CD1c-positive myeloid dendritic cell (primary cell): ENCODE data around the gene SLC2A14.
A peak's percentile ranks its signal among the peaks of the same experiment; 100 is the strongest.
"Not testable (repeated sequence)": the region's sequence is repeated elsewhere in the genome, so short reads cannot be mapped to it uniquely, and the experiment has no call there.

Experiments
- DNase-seq: peaks from one replicate; pipeline ENCODE4 v3.0.0-alpha.2; 2016; ENCODE audit errors: extremely low spot score

Gene SLC2A14

DNA sequence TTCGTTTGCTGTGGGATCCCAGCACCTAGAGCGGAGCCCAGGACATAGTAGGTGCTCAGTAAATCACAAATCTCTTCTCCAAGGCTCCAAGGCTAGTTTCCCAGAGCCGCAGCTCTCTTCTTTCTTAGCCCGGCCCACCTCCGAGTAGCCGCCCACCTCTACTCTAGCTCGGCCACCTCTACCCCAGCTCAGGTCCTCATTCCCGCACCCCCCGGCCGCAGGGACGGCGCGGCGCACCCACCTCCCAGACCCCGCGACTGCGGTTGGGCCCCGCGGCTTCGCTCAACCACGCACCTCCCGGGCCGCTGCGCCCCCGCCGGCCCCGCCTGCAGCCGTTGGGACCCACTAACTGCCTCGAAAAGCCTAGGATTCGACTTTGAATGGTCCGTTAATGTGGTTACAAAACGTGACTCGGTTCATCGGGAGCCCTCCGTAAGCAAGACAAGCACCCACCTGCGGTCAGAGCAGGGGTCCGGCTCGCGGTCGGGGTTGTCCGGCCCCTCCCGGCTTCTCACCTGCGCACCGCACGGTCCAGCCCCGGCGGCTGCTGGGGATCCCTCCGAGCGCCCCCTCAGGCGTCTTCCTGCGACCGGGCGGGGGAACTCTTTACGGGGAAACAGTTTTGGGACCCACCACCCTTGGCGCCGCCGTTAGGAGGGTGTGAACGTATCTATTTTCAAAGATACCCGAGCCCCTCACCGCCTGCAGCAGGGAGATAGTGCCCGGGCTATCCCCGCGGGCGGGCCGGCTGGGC, at the start of gene SLC2A14:
TSS of gene SLC2A14 (minus strand) at position 350 of the 754 bp plus-strand sequence. CDS start 3,035 bp downstream, outside the sequence.
- no peak for DNase-seq

DNA sequence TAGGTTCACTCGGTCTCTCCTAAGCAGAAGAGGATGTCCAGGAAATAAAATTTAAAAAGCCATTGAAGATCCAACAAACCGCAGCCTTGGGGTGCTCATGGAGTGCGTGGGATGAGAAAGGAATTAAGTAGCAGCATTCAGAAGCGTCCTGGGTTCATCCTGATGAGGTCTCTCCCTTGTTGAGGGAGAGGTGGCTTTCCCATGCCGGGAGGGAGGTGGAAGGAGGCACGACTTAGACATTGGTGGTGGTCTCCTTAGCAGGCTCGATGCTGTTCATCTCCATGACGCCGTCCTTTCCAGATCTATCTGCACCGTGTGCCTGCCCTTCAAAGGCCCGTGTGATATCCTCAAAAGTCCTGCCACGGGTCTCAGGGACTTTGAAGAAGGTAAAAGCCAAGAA, 48.5 kb upstream of the SLC2A14 start:
- DNase-seq, result not testable (repeated sequence)

DNA sequence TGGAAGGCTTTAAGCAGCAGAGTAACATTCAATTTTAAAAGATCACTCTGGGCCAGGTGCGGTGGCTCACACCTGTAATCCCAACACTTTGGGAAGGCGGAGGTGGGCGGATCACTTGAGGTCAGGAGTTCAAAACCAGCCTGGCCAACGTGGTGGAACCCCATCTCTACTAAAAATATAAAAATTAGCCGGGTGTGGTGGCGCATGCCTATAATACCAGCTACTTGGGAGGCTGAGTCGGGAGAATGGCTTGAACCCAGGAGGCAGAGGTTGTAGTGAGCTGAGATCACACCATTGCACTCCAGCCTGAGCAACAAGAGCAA, 45.5 kb upstream of the SLC2A14 start:
- not testable (repeated sequence) for DNase-seq

DNA sequence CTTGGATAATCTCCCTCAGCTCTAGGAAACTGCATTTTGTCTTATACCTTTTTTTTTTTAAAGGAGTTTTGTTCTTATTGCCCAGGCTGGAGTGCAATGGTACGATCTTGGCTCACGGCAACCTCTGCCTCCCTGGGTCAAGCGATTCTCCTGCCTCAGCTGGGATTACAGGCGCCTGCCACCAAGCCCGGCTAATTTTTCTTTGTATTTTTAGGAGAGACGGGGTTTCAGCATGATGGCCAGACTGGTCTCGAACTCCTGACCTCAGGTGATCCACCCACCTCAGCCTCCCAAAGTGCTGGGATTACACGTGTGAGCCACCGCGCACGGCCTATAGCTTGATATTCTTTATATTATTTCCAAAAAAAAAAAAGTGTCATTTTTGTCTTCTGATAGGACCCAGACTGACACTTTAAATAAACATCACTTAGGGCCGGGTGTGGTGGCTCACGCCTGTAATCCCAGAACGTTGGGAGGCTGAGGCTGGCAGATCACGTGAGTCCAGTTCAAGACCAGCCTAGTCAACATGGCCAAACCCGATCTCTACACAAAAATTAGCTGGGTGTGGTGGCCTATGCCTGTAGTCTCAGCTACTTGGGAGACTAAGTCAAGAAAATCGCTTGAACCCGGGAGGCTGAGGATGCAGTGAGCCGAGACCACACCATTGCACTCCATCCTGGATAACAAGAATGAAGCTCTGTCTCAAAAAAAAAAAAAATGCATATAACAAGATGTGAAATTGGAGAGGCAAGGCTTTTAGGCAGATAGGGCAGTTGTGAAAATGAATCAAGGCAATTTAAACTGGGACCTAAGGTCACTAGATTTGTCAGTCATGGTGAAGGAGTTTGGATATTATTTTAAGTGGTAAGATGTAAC, 44.9 kb upstream of the SLC2A14 start:
- DNase-seq, result no peak

DNA sequence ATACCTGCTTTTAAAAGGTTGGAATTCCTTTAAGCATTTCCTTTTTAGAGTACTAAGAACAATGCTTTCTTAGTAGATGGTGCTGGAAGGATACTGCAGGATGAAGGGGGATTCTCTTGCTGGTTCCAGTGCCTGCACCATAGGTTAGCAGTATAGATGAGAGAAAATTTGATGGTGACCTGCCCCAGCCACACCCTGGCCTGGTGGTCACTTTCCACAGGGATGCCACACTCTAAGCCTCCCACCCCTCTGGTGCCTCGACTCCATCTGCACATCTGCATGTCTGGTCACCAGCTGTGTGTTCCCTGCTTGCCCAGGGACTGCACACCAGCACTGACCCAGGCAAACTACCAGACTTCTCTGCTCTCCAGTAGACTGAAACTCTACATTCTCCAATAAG, 44.2 kb upstream of the SLC2A14 start:
- no peak for DNase-seq

DNA sequence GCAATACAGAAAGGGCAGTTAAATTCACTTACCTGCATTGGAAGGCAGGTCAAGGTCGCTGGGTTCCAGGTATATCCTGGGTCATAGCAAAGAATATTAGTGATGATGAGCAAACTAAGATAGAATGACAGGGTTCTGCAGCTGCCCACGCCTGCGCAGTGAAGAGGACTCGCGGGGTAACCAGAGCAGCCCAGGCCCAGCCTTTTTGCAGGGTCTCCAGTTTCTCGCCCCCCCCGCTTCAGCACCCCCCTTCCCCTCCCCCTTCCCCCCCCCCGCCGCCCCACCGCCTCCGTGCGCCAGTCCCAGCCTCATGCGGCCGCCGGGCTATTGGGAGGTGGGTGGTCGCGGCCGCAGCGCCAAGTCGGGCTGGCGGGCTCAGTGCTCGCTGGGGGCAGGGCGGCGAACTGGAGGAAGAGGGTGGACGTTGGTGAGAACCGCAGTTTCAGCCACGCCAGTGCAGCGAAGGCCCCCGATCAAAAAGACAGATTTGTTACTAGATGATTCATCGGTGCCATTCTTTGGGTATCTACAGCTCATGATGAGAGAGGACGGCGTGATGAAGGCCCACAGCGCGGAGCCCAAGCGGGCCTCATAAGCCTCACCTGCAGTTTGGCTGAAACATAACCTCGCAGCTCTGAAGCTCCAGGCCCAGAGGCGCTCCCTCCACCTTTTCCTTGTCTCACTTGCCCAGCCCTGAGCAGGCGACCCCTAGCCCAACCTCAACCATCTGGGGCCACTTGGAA, 43.1 kb upstream of the SLC2A14 start:
- no peak for DNase-seq

DNA sequence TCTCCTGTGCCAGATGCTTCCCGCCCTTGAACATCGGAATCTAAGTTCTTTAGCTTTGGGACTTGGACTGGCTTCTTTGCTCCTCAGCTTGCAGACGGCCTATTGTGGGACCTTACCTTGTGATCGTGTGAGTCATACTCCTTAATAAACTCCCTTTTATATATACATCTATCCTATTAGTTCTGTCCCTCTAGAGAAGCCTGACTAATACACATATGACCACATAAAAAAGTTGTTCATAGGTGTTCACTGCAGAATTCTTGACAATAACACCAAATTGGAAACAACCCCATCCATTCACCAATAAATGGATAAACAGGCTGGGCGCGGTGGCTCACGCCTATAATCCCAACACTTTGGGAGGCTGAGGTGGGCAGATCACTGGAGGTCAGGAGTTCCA, 37.4 kb upstream of the SLC2A14 start:
- DNase-seq, result not testable (repeated sequence)

DNA sequence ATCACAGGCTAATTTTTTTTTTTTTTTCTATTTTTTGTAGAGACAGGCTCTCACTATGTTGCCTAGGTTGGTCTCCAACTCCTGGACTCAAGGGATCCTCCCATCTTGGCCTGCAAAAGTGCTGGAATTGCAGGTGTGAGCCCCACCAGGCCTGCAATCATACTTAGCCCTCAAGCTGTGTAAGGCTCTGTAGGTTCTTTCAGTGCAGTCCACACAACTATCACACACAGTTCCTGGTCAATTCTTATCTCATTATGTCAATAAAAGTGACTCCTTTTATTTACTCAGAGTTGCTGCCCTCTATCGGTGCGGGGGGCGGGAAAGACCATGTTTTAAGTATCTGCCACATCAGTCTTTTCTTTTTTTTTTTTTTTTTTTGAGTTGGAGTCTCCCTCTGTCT, 34.3 kb upstream of the SLC2A14 start:
- no peak for DNase-seq

DNA sequence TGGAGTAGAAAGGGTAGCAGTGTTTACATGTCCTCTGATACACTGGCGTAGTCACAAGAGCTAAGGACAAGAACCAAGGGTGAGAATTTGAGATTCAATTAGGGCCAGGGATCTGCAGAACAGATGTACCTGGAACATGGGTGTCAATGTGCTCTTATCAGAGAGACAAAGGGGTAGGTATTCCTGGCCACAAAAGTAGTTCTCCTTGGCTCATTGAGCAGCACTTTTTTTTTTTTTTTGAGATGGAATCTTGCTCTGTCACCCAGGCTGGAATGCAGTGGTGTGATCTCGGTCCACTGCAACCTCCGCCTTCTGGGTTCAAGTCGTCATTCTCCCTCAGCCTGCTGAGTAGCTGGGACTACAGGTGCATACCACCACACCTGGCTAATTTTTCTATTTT, 33.6 kb upstream of the SLC2A14 start:
- not testable (repeated sequence) for DNase-seq

DNA sequence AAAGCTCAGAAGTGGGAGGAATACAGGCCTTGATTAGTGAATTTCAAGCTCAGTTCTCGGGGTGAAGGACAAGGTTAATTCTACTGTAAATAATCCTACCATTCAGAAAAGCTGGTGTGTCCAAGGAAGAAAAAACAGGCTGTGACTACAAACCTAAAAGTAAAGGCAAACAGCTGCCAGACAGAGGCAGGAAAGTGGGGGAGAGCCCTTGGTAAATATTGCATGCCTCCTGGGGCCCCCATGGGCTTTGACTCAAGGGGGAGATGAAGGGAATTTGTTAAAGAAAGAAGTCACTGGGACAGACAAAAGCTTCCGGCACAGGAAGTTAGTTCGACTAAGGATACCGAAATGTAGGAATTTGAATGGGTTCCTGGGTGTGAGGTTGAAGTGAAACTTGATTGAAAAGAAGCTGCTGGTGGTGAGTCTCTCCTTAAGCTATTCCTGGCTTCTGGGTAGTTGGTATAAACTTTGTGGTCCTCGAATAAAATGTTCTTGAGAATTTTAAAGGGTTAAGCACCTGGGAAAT, 32.9 kb upstream of the SLC2A14 start:
- not testable (repeated sequence) for DNase-seq

DNA sequence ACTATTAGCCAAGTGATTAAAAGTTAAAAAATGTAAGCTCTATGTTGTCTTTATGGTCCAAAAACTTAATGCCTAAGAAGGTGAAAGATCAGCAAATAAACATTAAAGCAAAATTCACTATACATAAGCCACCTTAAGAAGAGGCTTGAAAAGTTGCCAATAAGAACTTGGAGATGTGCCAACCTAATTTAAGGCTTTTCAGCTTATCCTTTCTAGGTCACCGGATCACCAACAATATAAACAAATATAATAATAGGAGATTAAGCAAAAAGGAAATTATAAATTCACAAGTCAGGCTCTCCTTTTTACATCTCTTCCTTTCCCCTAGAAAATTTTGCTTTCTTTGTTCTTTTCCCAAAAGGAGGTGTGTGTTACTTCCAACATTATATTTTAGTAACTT, 32.4 kb upstream of the SLC2A14 start:
- DNase-seq, result no peak

DNA sequence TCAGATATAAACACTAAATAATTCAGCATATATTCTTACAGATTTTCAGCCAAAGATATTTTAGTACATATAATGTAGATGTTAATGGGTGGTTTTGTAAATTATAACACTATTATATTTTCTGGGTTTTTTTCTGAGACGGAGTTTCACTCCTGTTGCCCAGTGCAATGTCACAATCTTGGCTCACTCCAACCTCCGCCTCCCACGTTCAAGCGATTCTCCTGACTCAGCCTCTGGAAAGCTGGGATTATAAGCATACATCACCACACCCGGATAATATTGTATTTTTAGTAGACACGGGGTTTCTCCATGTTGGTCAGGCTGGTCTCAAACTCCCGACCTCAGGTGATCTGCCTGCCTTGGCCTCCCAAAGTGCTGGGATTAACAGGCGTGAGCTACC, 29.7 kb upstream of the SLC2A14 start:
- not testable (repeated sequence) for DNase-seq

DNA sequence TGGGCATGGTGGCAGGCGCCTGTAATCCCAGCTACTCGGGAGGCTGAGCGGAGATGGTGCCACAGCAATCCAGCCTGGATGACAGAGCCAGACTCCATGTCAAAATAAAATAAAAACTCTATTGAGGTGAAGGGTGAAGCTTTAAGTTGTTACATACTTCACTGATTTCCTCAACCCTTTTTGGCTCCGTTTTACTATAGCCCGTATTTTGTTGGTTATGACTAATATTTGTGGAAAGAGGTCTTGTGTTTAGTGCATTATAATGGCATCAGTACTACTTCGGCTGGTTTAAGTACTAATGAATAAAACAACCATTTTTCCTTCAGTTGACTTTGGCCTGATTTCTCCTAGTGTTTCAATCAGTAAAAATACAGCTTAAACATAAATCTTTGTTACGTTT, 27.0 kb upstream of the SLC2A14 start:
- DNase-seq, result no peak

DNA sequence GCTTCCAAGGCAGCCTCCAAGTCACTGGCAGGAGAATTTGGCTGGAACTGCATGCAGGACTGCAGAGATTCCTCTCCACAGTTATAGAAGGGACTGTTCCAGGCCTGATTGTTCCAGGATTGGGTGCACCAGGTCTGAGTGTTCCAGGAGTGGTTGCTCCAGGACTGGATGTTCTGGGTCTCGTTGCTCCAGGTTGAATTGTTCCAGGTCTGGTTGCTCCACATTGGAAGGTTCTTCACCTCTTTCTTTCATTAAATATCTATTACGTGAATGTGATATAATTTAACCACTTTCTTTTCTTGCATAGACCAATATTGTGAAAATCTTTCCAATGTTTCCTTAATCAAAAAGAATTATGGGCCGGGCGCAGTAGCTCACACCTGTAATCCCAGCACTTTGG, 24.0 kb upstream of the SLC2A14 start:
- DNase-seq, result not testable (repeated sequence)

DNA sequence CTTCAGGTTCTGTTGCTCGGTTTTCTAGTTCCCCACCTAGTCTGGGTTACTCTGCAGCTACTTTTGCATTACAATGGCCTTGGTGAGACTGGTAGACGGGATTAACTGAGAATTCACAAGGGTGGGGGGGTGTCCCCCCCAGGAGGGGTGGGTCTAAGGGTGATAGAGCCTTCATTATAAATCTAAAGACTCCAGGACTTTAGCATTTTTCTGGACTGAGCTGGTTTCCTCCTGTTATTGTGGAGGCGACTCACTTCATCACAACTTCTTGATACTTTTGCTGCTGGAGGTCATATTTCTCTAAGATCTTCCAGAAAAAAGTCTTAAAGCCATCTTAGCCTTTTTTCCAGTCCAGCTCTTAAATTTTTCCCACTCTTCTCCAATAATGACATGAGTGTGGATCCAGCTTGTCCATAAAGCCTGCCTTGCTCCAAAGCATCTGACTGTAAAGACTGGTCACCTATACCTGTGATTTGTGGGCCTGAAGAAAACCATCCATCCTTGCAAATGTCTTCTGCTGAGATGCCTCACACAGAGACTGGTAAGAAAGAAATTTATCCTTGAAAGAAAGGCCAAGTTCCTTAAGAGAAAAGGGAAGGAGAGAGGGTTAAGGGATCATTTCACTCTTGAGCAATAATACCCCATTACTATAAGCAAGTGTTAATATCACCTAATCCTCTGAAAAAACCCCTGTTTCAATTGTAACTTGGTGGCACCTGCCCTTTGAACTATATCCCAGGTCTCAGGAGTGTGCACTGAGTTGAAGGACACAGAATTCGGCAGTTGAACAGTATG, 19.7 kb upstream of the SLC2A14 start:
- DNase-seq, result peak; percentile 39

DNA sequence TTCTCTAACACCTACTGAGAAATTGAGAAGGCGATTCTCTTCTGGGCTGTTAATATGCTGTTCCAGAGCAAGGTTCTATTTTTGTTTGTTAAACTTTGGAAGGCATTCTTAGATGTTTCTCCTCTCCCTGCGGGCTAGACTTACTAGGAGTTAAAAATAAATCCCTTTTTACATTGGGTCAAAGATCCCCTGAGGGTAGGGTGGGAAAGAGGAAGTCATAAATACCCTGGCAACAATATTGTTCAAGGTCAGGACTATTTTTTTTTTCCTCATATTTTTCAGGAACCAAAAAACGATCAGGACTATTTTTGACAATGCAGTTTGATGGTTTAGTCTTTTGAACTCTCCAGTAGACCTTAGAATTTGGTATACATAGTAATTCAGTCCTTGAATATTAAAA, 12.0 kb upstream of the SLC2A14 start:
- peak; percentile 60 for DNase-seq

DNA sequence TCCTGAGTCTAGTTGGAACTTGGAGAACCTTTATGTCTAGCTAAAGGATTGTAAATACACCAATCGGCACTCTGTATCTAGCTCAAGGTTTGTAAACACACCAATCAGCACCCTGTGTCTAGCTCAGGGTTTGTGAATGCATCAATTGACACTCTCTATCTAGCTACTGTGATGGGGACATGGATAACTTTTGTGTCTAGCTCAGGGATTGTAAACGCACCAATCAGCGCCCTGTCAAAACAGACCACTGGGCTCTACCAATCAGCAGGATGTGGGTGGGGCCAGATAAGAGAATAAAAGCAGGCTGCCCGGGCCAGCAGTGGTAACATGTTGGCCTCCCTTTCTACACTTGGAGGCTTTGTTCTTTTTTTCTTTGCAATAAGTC, 9.0 kb upstream of the SLC2A14 start:
- DNase-seq, result not testable (repeated sequence)

DNA sequence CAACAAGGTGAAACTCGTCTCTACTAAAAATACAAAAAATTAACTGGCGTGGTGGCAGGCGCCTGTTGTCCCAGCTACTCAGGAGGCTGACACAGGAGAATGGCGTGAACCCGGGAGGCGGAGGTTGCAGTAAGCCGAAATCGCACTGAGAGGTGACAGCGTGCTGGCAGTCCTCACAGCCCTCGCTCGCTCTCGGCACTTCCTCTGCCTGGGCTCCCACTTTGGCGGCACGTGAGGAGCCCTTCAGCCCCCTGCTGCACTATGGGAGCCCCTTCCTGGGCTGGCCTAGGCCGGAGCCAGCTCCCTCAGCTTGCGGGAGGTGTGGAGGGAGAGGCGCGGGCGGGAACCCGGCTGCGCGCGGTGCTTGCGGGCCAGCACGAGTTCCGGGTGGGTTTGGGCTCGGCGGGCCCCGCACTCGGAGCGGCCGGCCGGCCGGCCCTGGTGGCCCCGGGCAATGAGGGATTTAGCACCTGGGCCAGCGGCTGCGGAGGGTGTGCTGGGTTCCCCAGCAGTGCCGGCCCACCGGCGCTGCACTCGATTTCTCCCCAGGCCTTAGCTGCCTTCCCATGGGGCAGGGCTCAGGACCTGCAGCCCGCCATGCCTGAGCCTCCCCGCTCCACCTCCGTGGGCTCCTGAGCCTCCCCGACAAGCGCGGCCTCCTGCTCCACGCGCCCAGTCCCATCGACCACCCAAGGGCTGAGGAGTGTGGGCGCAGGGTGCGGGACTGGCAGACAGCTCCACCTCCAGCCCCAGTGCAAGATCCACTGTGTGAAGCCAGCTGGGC, 8.4 kb upstream of the SLC2A14 start:
- DNase-seq, result not testable (repeated sequence)

DNA sequence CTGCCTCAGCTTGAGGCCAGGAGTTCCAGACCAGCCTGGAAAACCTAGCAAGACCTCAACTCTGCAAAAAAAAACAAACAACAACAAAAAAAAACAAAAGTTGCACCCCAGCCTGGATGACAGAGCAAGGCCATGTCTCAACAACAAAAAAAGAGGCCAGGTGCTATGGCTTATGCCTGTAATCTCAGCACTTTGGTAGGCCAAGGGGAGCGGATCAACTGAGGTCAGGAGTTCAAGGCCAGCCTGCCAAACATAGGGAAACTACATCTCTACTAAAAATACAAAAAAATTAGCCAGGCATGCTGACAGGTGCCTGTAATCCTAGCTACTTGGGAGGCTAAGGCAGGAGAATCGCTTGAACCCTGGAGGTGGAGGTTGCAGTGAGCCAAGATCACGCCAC, 6.5 kb upstream of the SLC2A14 start:
- no peak for DNase-seq

DNA sequence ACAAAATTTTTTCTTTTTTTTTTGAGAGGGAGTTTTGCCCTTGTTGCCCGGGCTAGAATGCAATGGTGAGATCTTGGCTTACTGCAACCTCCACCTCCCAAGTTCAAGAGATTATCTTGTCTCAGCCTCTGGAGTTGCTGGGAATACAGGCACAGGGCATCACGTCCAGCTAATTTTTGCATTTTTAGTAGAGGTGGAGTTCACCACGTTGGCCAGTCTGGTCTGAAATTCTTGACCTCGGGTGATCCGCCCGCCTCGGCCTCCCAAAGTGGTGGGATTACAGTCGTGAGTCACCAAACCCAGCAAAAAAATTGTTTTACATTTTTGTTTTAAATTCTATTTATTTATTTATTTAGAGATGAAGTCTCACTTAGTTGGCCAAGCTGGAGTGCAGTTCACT, 4.7 kb upstream of the SLC2A14 start:
- DNase-seq, result no peak

DNA sequence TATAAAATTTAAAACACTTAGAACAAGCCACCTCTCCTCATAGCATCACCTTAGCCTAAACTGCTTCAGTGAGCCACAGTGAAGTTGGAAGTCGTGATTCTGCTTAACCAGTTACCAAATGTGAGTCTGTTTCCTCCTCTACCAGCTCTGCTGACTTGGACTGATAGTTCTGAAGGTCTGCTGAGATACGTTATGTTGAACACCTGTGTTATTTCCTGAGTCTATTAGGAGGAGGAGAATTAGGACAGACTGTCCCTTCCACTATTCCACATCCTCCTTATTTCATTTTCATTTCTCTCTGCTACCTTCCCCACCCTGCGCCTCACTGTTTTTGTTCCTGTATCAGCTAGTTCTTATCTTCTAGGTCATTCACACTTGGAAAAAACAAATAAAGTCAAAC, 2.4 kb downstream of the SLC2A14 start:
- no peak for DNase-seq
